ENCODE measurements around the gene NEUROG1.
"Not testable (repeated sequence)": the region's sequence is repeated elsewhere in the genome, so short reads cannot be mapped to it uniquely, and the experiment has no call there.

NEUROG1 gene

DNA sequence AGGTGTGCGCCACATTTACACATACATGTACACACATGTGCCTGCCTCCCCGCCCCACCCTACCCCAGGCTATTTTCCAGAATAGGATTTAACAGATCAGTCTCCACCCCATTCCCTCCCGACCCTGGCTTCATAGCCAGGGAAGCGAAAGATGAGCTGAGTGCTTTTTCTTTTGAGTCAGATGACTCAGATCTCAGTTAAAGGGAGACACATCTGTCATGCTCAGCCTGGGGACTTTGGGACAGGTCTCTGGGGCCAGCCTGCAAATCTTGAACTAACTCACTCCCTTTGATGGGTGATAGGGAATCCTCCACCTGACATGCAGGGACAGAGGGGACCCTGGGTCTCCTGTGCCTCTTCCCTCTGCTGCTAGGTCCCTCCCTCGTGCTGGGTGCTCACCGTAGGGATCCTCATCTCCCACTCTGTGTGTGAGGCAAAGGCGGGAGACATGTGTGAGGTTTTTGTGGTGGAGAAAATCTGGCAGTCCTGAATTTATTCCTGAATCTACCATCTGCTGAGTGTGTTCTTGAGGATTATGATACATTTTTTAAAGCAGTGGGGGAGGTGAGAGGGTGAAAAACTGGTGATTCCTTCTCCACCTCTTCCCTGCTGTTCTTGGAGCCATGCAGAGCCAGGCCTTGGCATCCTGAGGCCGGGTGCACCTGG is 37.7 kb downstream of the NEUROG1 start:
- no peak for DNase-seq (ENCODE audit: extremely low read depth in 1 of 2, low read depth in 1 of 2)

- DNase-seq (ENCODE audit: extremely low read depth in 1 of 2, low read depth in 1 of 2) = not testable (repeated sequence)
Observed at GRCh38 chr5:135495531-135495930, 40.2 kb downstream of the NEUROG1 start.

GRCh38 chr5:135494196-135494595 is 41.6 kb downstream of the NEUROG1 start:
- no peak for DNase-seq (ENCODE audit: extremely low read depth in 1 of 2, low read depth in 1 of 2)

DNA sequence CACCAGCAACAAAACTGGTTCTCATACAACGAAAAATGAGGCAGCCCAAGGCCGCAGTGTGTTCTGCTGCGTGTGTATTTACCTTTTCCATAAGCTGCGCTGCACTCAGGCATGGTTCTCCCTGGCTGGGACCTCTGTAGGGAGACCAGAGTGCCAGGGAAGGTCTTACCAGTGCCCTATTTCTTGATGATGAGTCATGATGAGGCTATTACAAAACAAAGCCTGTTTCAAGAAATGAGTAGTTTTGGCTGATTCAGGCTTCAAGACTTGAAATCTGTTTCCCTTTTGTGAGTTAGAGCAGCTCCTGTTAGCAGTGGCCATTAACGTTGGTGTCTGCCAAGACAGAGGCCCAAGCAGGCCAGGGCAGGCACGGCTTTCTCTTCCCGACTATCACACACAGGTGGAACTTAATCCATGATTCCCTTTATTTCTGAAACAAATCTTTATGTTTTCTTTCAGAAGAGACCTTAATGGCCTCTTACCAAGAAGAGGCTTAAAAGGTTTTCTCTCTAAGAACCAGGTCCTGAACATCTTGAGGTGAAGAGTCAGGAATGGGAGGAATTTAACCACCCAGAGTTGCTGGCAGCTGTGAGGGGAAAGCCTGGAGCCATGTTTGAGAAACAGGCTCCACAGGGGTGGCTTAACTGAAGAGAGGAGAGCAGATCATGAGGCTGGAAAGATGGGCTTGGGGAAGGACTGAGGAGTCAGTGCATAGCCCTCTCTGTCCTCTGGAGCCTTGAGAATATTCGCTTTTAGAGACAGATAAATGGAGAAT is 42.2 kb downstream of the NEUROG1 start:
- DNase-seq (ENCODE audit: extremely low read depth in 1 of 2, low read depth in 1 of 2) = no peak

DNA sequence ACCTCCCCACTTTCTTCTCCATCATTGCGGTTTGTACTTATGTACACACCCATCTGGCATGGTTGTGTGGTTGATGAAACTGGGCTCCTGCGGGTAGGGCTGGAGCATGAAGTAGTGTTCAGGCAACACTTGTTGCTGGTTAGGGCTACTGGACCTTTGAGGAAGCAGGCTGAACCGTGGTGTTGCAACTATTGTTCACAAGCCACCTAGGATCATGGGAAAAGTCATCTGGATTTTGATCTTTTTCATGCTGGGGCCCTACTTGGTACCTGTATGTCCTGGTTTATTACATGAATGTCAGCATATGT is 43.5 kb downstream of the NEUROG1 start:
- no peak for DNase-seq (ENCODE audit: extremely low read depth in 1 of 2, low read depth in 1 of 2)

DNA sequence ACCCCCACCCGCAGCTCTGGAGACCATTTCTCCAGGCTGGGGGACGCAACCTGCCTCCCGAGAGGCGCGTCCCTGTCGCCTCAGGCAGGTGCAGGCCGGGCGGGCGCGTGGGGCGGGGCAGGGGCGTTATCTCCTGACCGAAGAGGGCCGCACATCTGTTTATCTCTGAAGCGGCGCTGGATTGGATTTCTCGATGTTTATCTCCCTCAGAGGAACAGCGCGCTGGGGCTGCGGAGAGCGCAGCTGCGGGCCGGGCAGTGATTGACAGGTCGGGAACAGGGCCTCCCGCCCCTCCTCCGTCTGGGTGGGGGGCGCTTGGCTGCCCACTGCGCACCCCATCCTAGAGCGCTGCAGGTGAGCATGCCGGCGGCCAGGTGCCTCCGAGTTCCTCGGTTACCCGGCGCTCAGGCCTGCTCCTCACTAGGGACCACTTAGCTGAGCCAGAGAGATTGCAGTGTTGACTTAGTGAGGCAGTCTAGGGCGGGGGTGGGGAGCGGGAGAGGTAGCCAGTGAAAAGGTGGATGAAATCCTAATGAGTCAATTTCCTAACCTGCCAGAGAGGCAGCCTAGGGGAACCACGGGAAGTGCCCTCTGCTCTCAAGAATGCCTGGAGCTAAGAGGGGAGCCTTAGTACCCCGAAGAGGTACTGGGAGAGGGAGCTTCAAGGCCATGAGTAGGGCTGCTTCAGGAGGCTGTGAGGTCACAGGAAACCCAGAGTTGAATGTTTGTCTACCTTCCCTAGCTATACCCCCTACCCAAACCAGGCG is 44.0 kb downstream of the NEUROG1 start:
- no peak for DNase-seq (ENCODE audit: extremely low read depth in 1 of 2, low read depth in 1 of 2)

- no peak for DNase-seq (ENCODE audit: extremely low read depth in 1 of 2, low read depth in 1 of 2)
Observed at GRCh38 chr5:135491038-135491551, 44.7 kb downstream of the NEUROG1 start.

GRCh38 chr5:135490245-135491037 is 45.3 kb downstream of the NEUROG1 start:
- no peak for DNase-seq (ENCODE audit: extremely low read depth in 1 of 2, low read depth in 1 of 2)

DNA sequence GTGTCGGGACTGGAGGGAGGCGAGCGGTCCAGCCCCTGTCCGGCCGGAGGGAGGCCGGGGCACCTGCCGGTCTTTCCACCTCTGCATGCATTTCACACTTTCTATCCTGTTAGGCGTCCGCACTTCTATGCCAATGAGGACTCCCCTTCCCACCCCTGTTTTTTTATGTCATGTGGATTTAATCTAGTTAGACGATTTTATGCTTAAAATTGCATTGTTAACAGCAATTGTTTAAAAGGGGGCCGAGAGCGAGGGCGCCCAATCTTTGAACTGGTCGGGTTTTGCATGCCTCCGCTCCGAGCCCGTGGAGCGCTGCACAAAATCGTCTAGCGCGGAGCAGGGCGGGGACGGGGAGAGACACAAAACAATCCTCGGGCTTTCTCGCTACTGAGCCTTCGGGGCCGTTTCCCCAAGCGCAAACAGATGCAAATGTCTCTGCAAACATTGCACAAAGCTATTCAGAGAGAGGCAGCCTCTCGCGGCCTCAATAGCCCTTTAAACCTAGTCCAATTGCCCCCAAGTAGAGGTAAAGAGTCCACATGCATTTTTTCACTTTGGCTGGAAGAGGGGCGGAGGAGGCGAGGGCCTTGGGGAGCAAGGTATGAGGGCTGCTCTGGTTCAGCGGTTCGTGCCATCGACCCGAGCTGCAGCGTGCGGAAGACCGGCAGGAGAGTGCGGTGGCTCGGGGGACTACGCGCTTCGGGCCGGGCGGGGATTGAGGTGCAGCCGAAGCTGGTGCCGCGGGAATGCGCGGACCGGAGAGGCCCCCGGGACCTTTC is 46.1 kb downstream of the NEUROG1 start:
- DNase-seq (ENCODE audit: extremely low read depth in 1 of 2, low read depth in 1 of 2) = no peak

- no peak for DNase-seq (ENCODE audit: extremely low read depth in 1 of 2, low read depth in 1 of 2)
Observed at GRCh38 chr5:135488727-135489465, 46.9 kb downstream of the NEUROG1 start.

- DNase-seq (ENCODE audit: extremely low read depth in 1 of 2, low read depth in 1 of 2) = no peak
Observed at GRCh38 chr5:135487839-135488514, 47.8 kb downstream of the NEUROG1 start.

- no peak for DNase-seq (ENCODE audit: extremely low read depth in 1 of 2, low read depth in 1 of 2)
Observed at GRCh38 chr5:135487037-135487395, 48.7 kb downstream of the NEUROG1 start.

DNA sequence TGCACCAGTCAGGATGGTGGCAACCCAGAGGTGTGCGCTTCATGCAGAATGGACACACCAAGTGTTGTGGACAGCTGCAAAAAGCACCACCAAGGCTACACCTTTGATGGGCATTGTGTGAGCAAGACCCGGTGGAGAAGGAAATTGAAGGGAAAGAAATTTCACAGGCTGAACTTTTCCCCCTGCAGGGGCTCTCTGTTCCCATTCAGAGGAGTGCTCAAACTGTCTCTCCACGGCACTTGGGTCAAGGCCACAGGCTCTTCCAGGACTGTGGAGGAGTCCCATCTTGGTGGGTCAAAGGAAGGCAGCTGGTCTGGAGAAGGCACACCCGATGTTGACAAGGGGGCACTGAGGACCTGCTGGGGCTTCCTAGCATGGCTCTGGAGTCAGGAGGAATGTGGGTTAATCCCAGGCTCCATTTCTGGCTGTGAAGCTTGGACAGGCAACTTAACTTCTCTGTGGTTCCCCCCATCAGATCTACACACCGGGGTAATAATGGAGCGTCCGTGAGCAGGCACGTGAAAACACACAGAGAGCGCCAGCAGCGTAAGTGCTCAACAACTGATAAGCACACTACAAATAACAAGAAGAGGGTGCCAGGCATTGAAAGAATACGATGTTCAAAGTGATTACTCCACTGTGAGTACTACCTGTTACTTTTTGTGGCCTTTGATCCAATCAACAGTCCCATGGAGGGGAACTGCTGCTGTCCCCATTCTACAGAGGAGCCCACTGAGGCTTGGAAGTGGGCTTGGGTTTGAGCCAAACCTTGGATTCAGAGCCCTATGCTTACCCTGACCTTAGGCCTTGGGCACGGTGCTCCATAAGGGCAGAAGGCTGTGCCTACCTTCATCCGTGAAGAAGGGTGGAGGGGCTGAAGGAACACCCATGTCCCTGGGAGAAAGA is 49.4 kb downstream of the NEUROG1 start:
- no peak for DNase-seq (ENCODE audit: extremely low read depth in 1 of 2, low read depth in 1 of 2)

DNA sequence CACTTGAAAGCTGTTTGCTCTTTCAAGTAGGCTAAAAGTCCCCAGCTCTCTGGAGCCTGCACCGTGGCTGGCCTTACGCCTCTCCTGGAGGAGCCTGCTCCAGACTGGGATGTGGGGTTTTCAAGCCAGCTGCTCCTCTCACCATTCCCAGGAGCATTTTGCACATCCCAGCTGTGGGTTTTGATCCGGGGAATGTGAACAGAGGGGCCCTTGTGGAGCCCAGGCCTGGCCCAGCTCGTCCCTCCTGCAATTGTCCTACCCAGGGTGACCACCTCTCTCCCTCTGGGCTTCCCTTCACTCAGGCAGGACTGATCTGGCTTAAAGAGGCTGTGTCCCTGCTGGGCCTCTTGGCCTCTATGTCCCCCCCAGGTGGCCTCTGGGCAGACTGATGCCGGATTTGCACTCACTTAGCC is 51.1 kb downstream of the NEUROG1 start:
- no peak for DNase-seq (ENCODE audit: extremely low read depth in 1 of 2, low read depth in 1 of 2)
